Liver (tissue), 9 donors: ENCODE data around the gene GRIK1. TPM values are rescaled to one million over a fixed set of nuclear protein-coding genes. Genes with fewer than 3 reads are reported as not detected.

Source experiments
- DNase-seq: peaks from one replicate; pipeline ENCODE4 v3.0.0-alpha.2; 2017; ENCODE audit warnings: low spot score
- H3K27ac ChIP-seq, 2 donors: one replicate each; pipeline ENCODE4 v1.7.0; 2013; ENCODE audit warnings: inconsistent platforms in 2 of 2, low read length in 2 of 2, control low read depth in 1 of 2, low read depth in 1 of 2, mild to moderate bottlenecking in 1 of 2
- H3K27me3 ChIP-seq, 4 donors: one replicate each; pipeline versions ENCODE4 v1.6.1 to v1.7.0; 2013; ENCODE audit warnings: low read length in 3 of 4, inconsistent platforms in 1 of 4, mild to moderate bottlenecking in 1 of 4, moderate library complexity in 1 of 4; ENCODE audit not compliant: control insufficient read depth in 4 of 4, insufficient read depth in 4 of 4
- H3K36me3 ChIP-seq, 4 donors: one replicate each; pipeline versions ENCODE4 v1.6.1 to v1.7.0; 2013; ENCODE audit warnings: low read length in 3 of 4, mild to moderate bottlenecking in 3 of 4, low read depth in 1 of 4, moderate library complexity in 1 of 4; ENCODE audit not compliant: control insufficient read depth in 4 of 4, insufficient read depth in 3 of 4
- H3K4me1 ChIP-seq, 4 donors: one replicate each; pipeline versions ENCODE4 v1.6.1 to v1.7.0; 2013; ENCODE audit warnings: low read length in 3 of 4, mild to moderate bottlenecking in 3 of 4, moderate library complexity in 1 of 4; ENCODE audit not compliant: control insufficient read depth in 4 of 4, insufficient read depth in 4 of 4
- H3K4me3 ChIP-seq, 3 donors: one replicate each; pipeline versions ENCODE4 v1.6.1 to v1.7.0; 2013; ENCODE audit warnings: low read length in 3 of 3, control low read depth in 1 of 3, low read depth in 1 of 3, mild to moderate bottlenecking in 1 of 3
- H3K9ac ChIP-seq, 2 donors: one replicate each; pipeline ENCODE4 v1.7.0; 2013; ENCODE audit warnings: low read length in 2 of 2, mild to moderate bottlenecking in 2 of 2, moderate library complexity in 2 of 2, control low read depth in 1 of 2, low read depth in 1 of 2
- H3K9me3 ChIP-seq, 4 donors: one replicate each; pipeline versions ENCODE4 v1.6.1 to v1.7.0; 2013; ENCODE audit warnings: low read length in 3 of 4; ENCODE audit not compliant: control insufficient read depth in 4 of 4
- ATF3 ChIP-seq: IDR thresholded peaks from 2 replicates; pipeline ENCODE4 v1.6.1; 2016; ENCODE audit warnings: antibody characterized with exemption
- EGR1 ChIP-seq, 2 donors: IDR thresholded peaks; 2 replicates each; pipeline ENCODE4 v1.6.1; 2016 to 2018; ENCODE audit warnings: antibody characterized with exemption in 2 of 2, low read depth in 2 of 2
- FOXA1 ChIP-seq: IDR thresholded peaks from 2 replicates; pipeline ENCODE4 v1.6.1; 2016; ENCODE audit warnings: antibody characterized with exemption
- FOXA2 ChIP-seq: IDR thresholded peaks from 2 replicates; pipeline ENCODE4 v1.6.1; 2016; ENCODE audit warnings: antibody characterized with exemption
- GABPA ChIP-seq, 2 donors: IDR thresholded peaks in 1 of 2; conservative IDR thresholded peaks in 1 of 2; 2 replicates each; pipeline ENCODE4 v1.6.1; 2016; ENCODE audit warnings: antibody characterized with exemption in 2 of 2, mild to moderate bottlenecking in 1 of 2, moderate library complexity in 1 of 2
- HNF4A ChIP-seq, 2 donors: conservative IDR thresholded peaks; 2 replicates each; pipeline ENCODE4 v1.6.1; 2016; ENCODE audit warnings: antibody characterized with exemption in 2 of 2, mild to moderate bottlenecking in 2 of 2
- HNF4G ChIP-seq: IDR thresholded peaks from 2 replicates; pipeline ENCODE4 v1.6.1; 2016; ENCODE audit warnings: antibody characterized with exemption
- JUND ChIP-seq, 2 donors: IDR thresholded peaks; 2 replicates each; pipeline ENCODE4 v1.6.1; 2016; ENCODE audit warnings: antibody characterized with exemption in 2 of 2
- MAX ChIP-seq: IDR thresholded peaks from 2 replicates; pipeline ENCODE4 v1.6.1; 2016; ENCODE audit warnings: antibody characterized with exemption
- NR2F2 ChIP-seq: IDR thresholded peaks from 2 replicates; pipeline ENCODE4 v1.6.1; 2016; ENCODE audit warnings: antibody characterized with exemption
- RAD21 ChIP-seq, 2 donors: IDR thresholded peaks; 2 replicates each; pipeline ENCODE4 v1.6.1; 2016; ENCODE audit warnings: antibody characterized with exemption in 2 of 2, mild to moderate bottlenecking in 2 of 2
- REST ChIP-seq: IDR thresholded peaks from 2 replicates; pipeline ENCODE4 v1.6.1; 2016; ENCODE audit warnings: antibody characterized with exemption, mild to moderate bottlenecking
- RXRA ChIP-seq, 2 donors: IDR thresholded peaks; 2 replicates each; pipeline ENCODE4 v1.6.1; 2017 to 2018; ENCODE audit warnings: antibody characterized with exemption in 2 of 2, mild to moderate bottlenecking in 1 of 2
- SP1 ChIP-seq: IDR thresholded peaks from 2 replicates; pipeline ENCODE4 v1.6.1; 2018; ENCODE audit warnings: antibody characterized with exemption, mild to moderate bottlenecking
- YY1 ChIP-seq: IDR thresholded peaks from 2 replicates; pipeline ENCODE4 v1.6.1; 2016; ENCODE audit warnings: antibody characterized with exemption, mild to moderate bottlenecking
- ZBTB33 ChIP-seq: IDR thresholded peaks from 2 replicates; pipeline ENCODE4 v1.6.1; 2016; ENCODE audit warnings: antibody characterized with exemption
- WGBS: extraction: QIAGEN DNeasy Blood & Tissue Kit; methylation state at CpG from one replicate; pipeline ENCODE4 v1.1.7; 2013; 5-methylcytosine and 5-hydroxymethylcytosine counted together
- polyA plus RNA-seq, 2 donors: library from polyadenylated mRNA; stranded (reverse) in 1 of 2; unstranded in 1 of 2; fragments of 200-250 nt in 1 of 2; fragments of >200 nt in 1 of 2; fragmentation: Nextera tagmentation in 1 of 2; extraction: Ambion mirVana in 1 of 2; gene quantifications; one replicate each; pipeline versions ENCODE4 v1.2.1 to v1.2.3, GENCODE V29; 2013 to 2015
- total RNA-seq, 2 donors: library from RNA; depleted of rRNA; stranded (reverse); fragments of >200 nt; gene quantifications; one replicate each; pipeline ENCODE4 v1.2.3, GENCODE V29; 2014
- donor health status: healthy.
- donor health status: healthy.
- donor health status: healthy.
- donor health status: healthy.
- donor health status: healthy.

Gene GRIK1
- total and polyA plus RNA-seq, 4 donors = 0.02 to 0.14 (median 0.05) TPM; not detected in 1

- WGBS = 92% methylated on average over 3 of the region's 3 CpGs
Observed at GRCh38 chr21:29645666-29646553, 293.9 kb downstream of the GRIK1 start.

GRCh38 chr21:29643289-29643688 is 296.5 kb downstream of the GRIK1 start:
- Histone ChIP-seq H3K27ac (no peak overlapping the region), H3K4me1 (no peaks in the 10 kb centered on the region), H3K9me3 (no peaks in the 10 kb centered on the region), H3K36me3 (no peaks in the 10 kb centered on the region), H3K9ac (no peak overlapping the region), H3K27me3 (no peaks in the 10 kb centered on the region), H3K4me3 (no peak overlapping the region)
- WGBS = 91% methylated on average over 3 of the region's 3 CpGs
- DNase-seq = no peak
- TF ChIP-seq REST (no peak), YY1 (no peak), FOXA1 (no peak), JUND (IDR thresholded peaks at IDR 0.05) (no peak), HNF4A (conservative IDR thresholded peaks at IDR 0.05) (no peak), SP1 (no peak), RAD21 (IDR thresholded peaks at IDR 0.05) (no peak), ZBTB33 (no peak), NR2F2 (no peak), GABPA (IDR thresholded peaks at IDR 0.05 in 1 of 2, conservative IDR thresholded peaks at IDR 0.05 in 1 of 2) (no peak), RXRA (IDR thresholded peaks at IDR 0.05) (no peak), HNF4G (no peak)

More at GRCh38 chr21:29645666-29646553, 293.9 kb downstream of the GRIK1 start:
- no peak for TF ChIP-seq HNF4G
- no peak for TF ChIP-seq EGR1 (IDR thresholded peaks at IDR 0.05; ENCODE audit: low read depth in 2 of 2)
- TF ChIP-seq MAX = no peak
- TF ChIP-seq YY1 = no peak
- TF ChIP-seq NR2F2 = no peak
- no peak for TF ChIP-seq JUND (IDR thresholded peaks at IDR 0.05)
- no peak for TF ChIP-seq FOXA2
- TF ChIP-seq SP1 = no peak
- TF ChIP-seq RXRA (IDR thresholded peaks at IDR 0.05) = no peak
- TF ChIP-seq REST = no peak
- TF ChIP-seq FOXA1 = no peak
- no peak for TF ChIP-seq ATF3
- TF ChIP-seq GABPA (IDR thresholded peaks at IDR 0.05 in 1 of 2, conservative IDR thresholded peaks at IDR 0.05 in 1 of 2) = no peak
- DNase-seq = no peak
- Histone ChIP-seq H3K27me3 (no peaks in the 10 kb centered on the region), H3K9me3 (no peaks in the 10 kb centered on the region), H3K9ac (no peak overlapping the region), H3K4me1 (no peaks in the 10 kb centered on the region), H3K4me3 (no peak overlapping the region), H3K27ac (no peak overlapping the region), H3K36me3 (no peaks in the 10 kb centered on the region)
